HepG2 (cell line): ENCODE measurements around the gene COX8C. TPM values are rescaled to one million over a fixed set of nuclear protein-coding genes. Genes with fewer than 3 reads are reported as not detected.

ENCODE experiments used
- ATAC-seq: fragments of 200-7000 bp; cut with Tn5 transposase; 3 replicates; pipeline ENCODE4 v1.9.1; 2020; ENCODE audit warnings: mild to moderate bottlenecking, moderate library complexity
- BruUV-seq: library from RNA; stranded (reverse); fragments of 400-500 nt; replicated peaks from 2 replicates; lab custom pipeline; 2021; lab: Mats Ljungman, UMichigan
- CTCF ChIA-PET: fragments of 300-600 bp; formaldehyde crosslinking; extraction: SDS; loops from one replicate; lab custom pipeline; 2021; ENCODE audit warnings: low total read pairs, inconsistent platforms, low intra/inter-chr PET ratio; lab: Yijun Ruan, JAX
- POLR2A ChIA-PET: fragments of 350-600 bp; sonication (Branson Sonifier 250); formaldehyde crosslinking; loops from one replicate; lab custom pipeline; 2020; ENCODE audit warnings: antibody characterized with exemption, inconsistent platforms; lab: Yijun Ruan, JAX
- DNase-seq: peaks from one replicate; pipeline ENCODE4 v3.0.0-alpha.2; 2015; ENCODE audit warnings: low spot score
- FAIRE-seq: peaks from 3 replicates; lab custom pipeline; 2011; peaks lifted over from hg19 to GRCh38; lab: Jason Lieb, UNC
- H2AFZ ChIP-seq: one replicate; pipeline ENCODE4 v1.6.1; 2011; ENCODE audit warnings: low read length, inconsistent platforms
- H3K27ac ChIP-seq: fragments of 300-600 bp; 3 replicates; pipeline ENCODE4 v1.8.0; 2011; ENCODE audit warnings: mixed run types, mild to moderate bottlenecking, mixed read lengths, low read length, inconsistent platforms; ENCODE audit not compliant: insufficient read depth; ENCODE audit errors: extremely low read length
- H3K27me3 ChIP-seq, 2 experiments: fragments of 200-600 bp in 1 of 2; 2 replicates in 1 of 2; 3 replicates in 1 of 2; pipeline versions ENCODE4 v1.6.0 to v1.8.0; 2011; ENCODE audit warnings: low read length in 2 of 2, mild to moderate bottlenecking in 2 of 2, moderate library complexity in 2 of 2, inconsistent platforms in 1 of 2; ENCODE audit not compliant: insufficient read depth in 2 of 2, control insufficient read depth in 1 of 2
- H3K36me3 ChIP-seq, 2 experiments: fragments of 200-600 bp in 1 of 2; replicated peaks in 1 of 2; 2 replicates in 1 of 2; 3 replicates in 1 of 2; pipeline versions ENCODE4 v1.5.1 to v1.8.0; 2011; ENCODE audit warnings: low read length in 2 of 2, inconsistent platforms in 1 of 2; ENCODE audit not compliant: insufficient read depth in 2 of 2, control insufficient read depth in 1 of 2
- H3K4me1 ChIP-seq: 2 replicates; pipeline ENCODE4 v1.5.1; 2012; ENCODE audit warnings: low read length, inconsistent platforms; ENCODE audit not compliant: insufficient read depth
- H3K4me2 ChIP-seq: 2 replicates; pipeline ENCODE4 v1.6.0; 2011; ENCODE audit warnings: low read depth, low read length, inconsistent platforms
- H3K4me3 ChIP-seq, 3 experiments: fragments of 200-600 bp in 1 of 3; sonication (generic), shearing (Covaris generic) in 1 of 3; replicated peaks in 1 of 3; 2 replicates each; pipeline ENCODE4 v1.5.1; 2011 to 2016; ENCODE audit warnings: low read length in 3 of 3, inconsistent platforms in 2 of 3, low read depth in 2 of 3, mild to moderate bottlenecking in 2 of 3, control low read depth in 1 of 3, mixed read lengths in 1 of 3; ENCODE audit not compliant: insufficient read depth in 1 of 3
- H3K79me2 ChIP-seq: one replicate; pipeline ENCODE4 v1.6.1; 2011; ENCODE audit warnings: low read length, inconsistent platforms; ENCODE audit not compliant: insufficient read depth
- H3K9ac ChIP-seq: 2 replicates; pipeline ENCODE4 v1.6.0; 2011; ENCODE audit warnings: mild to moderate bottlenecking, low read depth, low read length, inconsistent platforms; ENCODE audit not compliant: insufficient read depth
- H3K9me3 ChIP-seq: 2 replicates; pipeline ENCODE4 v1.5.1; 2012; ENCODE audit warnings: mild to moderate bottlenecking, low read length
- H4K20me1 ChIP-seq: 2 replicates; pipeline ENCODE4 v1.6.0; 2011; ENCODE audit warnings: inconsistent platforms, mild to moderate bottlenecking, low read length, moderate library complexity; ENCODE audit not compliant: insufficient read depth
- GPN1 ChIP-seq: sonication (generic); formaldehyde crosslinking; IDR thresholded peaks from 2 replicates; pipeline ENCODE4 v1.5.1; 2020; ENCODE audit warnings: missing genetic modification reagents, borderline replicate concordance
- HOXA3 ChIP-seq: sonication (generic); formaldehyde crosslinking; IDR thresholded peaks from 2 replicates; pipeline ENCODE4 v1.5.0; 2020; ENCODE audit warnings: missing genetic modification reagents
- MAF1 ChIP-seq: sonication (generic); formaldehyde crosslinking; IDR thresholded peaks from 2 replicates; pipeline ENCODE4 v1.5.0; 2020; ENCODE audit warnings: missing genetic modification reagents, borderline replicate concordance
- POLR2AphosphoS5 ChIP-seq: IDR thresholded peaks from 2 replicates; pipeline ENCODE4 v1.6.1; 2012; ENCODE audit warnings: low read depth, low read length
- RFXAP ChIP-seq: sonication (generic); formaldehyde crosslinking; IDR thresholded peaks from 2 replicates; pipeline ENCODE4 v1.4.0; 2020; ENCODE audit warnings: missing genetic modification reagents, borderline replicate concordance
- TMF1 ChIP-seq: sonication (generic); formaldehyde crosslinking; IDR thresholded peaks from 2 replicates; pipeline ENCODE4 v1.8.1; 2022; ENCODE audit warnings: low read depth, missing genetic modification reagents
- ZNF552 ChIP-seq: sonication (generic); formaldehyde crosslinking; IDR thresholded peaks from 2 replicates; pipeline ENCODE4 v1.9.0; 2022; ENCODE audit warnings: missing genetic modification reagents, mild to moderate bottlenecking, borderline replicate concordance
- ZNF7 ChIP-seq: IDR thresholded peaks from 2 replicates; pipeline ENCODE4 v1.6.1; 2016; ENCODE audit warnings: missing biosample characterization, missing genetic modification reagents
- ZNF878 ChIP-seq: sonication (generic); formaldehyde crosslinking; IDR thresholded peaks from 2 replicates; pipeline ENCODE4 v1.8.1; 2023; ENCODE audit warnings: mild to moderate bottlenecking, missing genetic modification reagents, moderate library complexity
- WGBS: methylation state at CpG from one replicate; pipeline ENCODE4 v1.1.6; 2017; ENCODE audit warnings: low lambda C conversion rate; 5-methylcytosine and 5-hydroxymethylcytosine counted together
- in situ Hi-C: cut with HindIII; loops from 2 replicates; pipeline ENCODE4 v1.10.0; 2017; ENCODE audit warnings: low pct_unique_long_range_greater_than_20kb; ENCODE audit not compliant: extremely low pct_ligation_motif_present
- intact Hi-C: fragments of 100-400 bp; cut with micrococcal nuclease; formaldehyde crosslinking; loops from one replicate; pipeline ENCODE4 v1.10.0; 2022; ENCODE audit not compliant: unreplicated experiment
- polyA plus RNA-seq, 8 experiments: library from polyadenylated mRNA; depleted of rRNA in 3 of 8; stranded (reverse) in 7 of 8; unstranded in 1 of 8; fragments of >200 nt; fragmentation: Illumina TruSeq in 4 of 8; extraction: Trizol in 4 of 8; gene quantifications; 2 replicates each; pipeline versions ENCODE4 v1.2.1 to v1.2.3, GENCODE V29; 2011 to 2016; ENCODE audit warnings: low read depth in 4 of 8, missing spikeins in 1 of 8, mixed read lengths in 1 of 8; ENCODE audit not compliant: insufficient read depth in 1 of 8
- total RNA-seq, 5 experiments: library from RNA; depleted of rRNA; stranded (reverse); fragments of >200 nt; fragmentation: Illumina TruSeq; extraction: Trizol; gene quantifications; 2 replicates each; pipeline ENCODE4 v1.2.3, GENCODE V29; 2016; ENCODE audit warnings: low read depth in 1 of 5
- TF ChIP-seq, protein P1 (sequence below): sonication (generic); IDR thresholded peaks from 2 replicates; pipeline ENCODE4 v1.6.1; 2016; ENCODE audit warnings: low read depth, borderline replicate concordance
- TF ChIP-seq, protein P2 (sequence below): sonication (generic); formaldehyde crosslinking; IDR thresholded peaks from 2 replicates; pipeline ENCODE4 v1.4.0; 2020; ENCODE audit warnings: missing genetic modification reagents

The COX8C gene
- total and polyA plus RNA-seq, 2 of the 13 experiments (the other 11 are each of a cell fraction or from before 2014, with no cell fraction given) = not detected

DNA sequence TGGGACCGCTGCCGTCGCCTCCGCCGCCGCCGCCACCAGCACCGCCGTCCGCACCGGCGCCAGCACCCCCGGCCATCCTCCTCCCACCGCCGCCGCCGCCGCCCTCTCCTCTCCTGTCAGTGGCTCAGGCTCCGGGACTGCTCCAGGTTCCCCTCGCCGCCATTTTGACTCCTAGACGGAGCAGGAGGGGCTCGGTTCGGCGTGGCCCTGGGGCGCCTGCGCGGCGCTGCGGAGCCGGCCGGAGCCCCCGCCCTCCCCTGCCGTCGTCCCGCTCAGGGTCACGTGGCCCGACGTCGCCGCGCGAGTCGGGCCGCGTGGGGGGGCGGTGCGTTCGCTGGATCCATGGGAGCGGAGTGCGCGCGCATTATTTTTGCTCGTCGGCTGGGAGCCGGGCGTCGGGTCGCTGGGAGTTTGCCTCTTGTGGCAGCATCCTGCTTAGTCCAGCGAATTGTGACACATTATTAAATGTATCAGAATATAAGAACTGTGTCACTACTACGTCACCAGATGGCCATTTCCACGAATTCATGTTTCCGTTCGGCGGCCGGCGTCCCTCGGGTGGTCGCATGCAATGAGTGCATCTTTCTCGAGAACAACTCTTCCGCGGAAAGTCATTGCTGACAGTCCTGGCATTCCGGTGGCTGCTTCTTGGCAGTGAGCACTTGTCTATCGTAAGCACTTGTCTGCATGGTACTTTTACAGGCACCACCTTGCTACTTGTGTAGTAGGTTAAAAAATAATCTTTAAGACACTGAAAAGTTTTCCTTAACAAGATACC is 13.9 kb upstream of the COX8C start, which contains the start of gene BTBD7 (continued):
- TF ChIP-seq POLR2AphosphoS5 (peak; percentile 59), HOXA3 (CRISPR knock-in tag) (peak; percentile 84), GPN1 (CRISPR knock-in tag) (no peak), RFXAP (CRISPR knock-in tag) (peak; percentile 75)

DNA sequence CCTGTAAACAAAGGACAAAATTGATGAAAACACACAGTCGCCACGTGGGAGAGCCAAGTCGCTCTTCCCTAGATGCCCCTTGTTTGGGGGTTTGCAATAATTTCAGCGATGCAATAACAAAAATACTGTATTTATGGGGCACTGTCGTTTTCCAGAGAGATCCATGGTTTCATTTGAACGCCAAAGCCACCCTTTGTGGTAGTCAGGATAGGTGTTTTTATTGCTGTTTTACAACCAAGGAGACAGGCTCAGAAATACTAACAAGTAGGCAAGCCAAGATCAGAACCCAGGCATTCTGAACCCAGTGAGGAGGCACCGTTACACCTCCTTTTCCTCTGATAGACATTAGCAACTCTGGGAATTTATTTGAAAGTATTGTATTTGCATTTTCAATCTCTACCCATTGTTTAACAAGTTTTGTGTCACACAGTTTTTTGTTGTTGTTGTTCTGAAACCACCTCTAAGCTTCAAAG is 13.3 kb upstream of the COX8C start:
- WGBS = 10% methylated on average over 7 of the region's 7 CpGs
- H3K27ac ChIP-seq = peak overlapping the region; percentile 72
- no peak for DNase-seq
- POLR2A ChIA-PET = no interaction called here
- CTCF ChIA-PET = no interaction called here
- no peaks in the 10 kb centered on the region for H3K36me3 ChIP-seq
- peaks cover 42% of the 10 kb centered on the region for H3K4me1 ChIP-seq
- TF ChIP-seq TMF1 (CRISPR knock-in tag) (0 out of 2 replicates have a peak, but pooled peaks have one; percentile 7), MAF1 (CRISPR knock-in tag) (0 out of 2 replicates have a peak, but pooled peaks have one; percentile 0), ZNF7 (peak; percentile 96), ZNF552 (CRISPR knock-in tag) (0 out of 2 replicates have a peak, but pooled peaks have one; percentile 1), ZNF878 (CRISPR knock-in tag) (0 out of 2 replicates have a peak, but pooled peaks have one; percentile 7)
- TF ChIP-seq, protein P1, sequence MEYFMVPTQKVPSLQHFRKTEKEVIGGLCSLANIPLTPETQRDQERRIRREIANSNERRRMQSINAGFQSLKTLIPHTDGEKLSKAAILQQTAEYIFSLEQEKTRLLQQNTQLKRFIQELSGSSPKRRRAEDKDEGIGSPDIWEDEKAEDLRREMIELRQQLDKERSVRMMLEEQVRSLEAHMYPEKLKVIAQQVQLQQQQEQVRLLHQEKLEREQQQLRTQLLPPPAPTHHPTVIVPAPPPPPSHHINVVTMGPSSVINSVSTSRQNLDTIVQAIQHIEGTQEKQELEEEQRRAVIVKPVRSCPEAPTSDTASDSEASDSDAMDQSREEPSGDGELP = no peak
- TF ChIP-seq, protein P2, sequence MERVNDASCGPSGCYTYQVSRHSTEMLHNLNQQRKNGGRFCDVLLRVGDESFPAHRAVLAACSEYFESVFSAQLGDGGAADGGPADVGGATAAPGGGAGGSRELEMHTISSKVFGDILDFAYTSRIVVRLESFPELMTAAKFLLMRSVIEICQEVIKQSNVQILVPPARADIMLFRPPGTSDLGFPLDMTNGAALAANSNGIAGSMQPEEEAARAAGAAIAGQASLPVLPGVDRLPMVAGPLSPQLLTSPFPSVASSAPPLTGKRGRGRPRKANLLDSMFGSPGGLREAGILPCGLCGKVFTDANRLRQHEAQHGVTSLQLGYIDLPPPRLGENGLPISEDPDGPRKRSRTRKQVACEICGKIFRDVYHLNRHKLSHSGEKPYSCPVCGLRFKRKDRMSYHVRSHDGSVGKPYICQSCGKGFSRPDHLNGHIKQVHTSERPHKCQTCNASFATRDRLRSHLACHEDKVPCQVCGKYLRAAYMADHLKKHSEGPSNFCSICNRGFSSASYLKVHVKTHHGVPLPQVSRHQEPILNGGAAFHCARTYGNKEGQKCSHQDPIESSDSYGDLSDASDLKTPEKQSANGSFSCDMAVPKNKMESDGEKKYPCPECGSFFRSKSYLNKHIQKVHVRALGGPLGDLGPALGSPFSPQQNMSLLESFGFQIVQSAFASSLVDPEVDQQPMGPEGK (CRISPR knock-in tag) = no peak
- TF ChIP-seq, all 625 proteins: peak for 5
- peak overlapping the region; percentile 96 for H2AFZ ChIP-seq
- peak; percentile 36 for FAIRE-seq
- H3K9me3 ChIP-seq = peaks cover 8% of the 10 kb centered on the region; the same call in 1 of the 2 replicates
- H4K20me1 ChIP-seq = peaks cover 21% of the 10 kb centered on the region
- no peak for ATAC-seq
- H3K27me3 ChIP-seq = no peaks in the 10 kb centered on the region; a peak in 1 of 5 replicates
- BruUV-seq = no TSS peak
- in situ Hi-C loops (no loop called here), intact Hi-C loops (loop anchor here (5.0 to 10.0 kb wide), 2 partner anchors 49 to 126 kb away; partner anchors contain the start of genes GON7 and UBR7)
- peaks cover 39% of the 10 kb centered on the region for H3K79me2 ChIP-seq
- peak overlapping the region; percentile 70 for H3K9ac ChIP-seq
- H3K4me3 ChIP-seq = peak overlapping the region; percentile 68 to 77 (median 71)
- peak overlapping the region; percentile 92 for H3K4me2 ChIP-seq
